K562 (cell line): ENCODE measurements around the gene MSANTD1.

Experiments
- ATF7 ChIP-seq: fragments of 450-650 bp; IDR thresholded peaks from 2 replicates; pipeline ENCODE4 v1.7.1; 2014; ENCODE audit warnings: mild to moderate bottlenecking, moderate library complexity
- EP300 ChIP-seq: IDR thresholded peaks from 2 replicates; pipeline ENCODE4 v1.6.1; 2012; ENCODE audit warnings: low read length, improper control_type of control experiment
- ILF3 ChIP-seq: fragments of 450-650 bp; IDR thresholded peaks from 2 replicates; pipeline ENCODE4 v1.6.1; 2018; ENCODE audit warnings: antibody characterized with exemption, mild to moderate bottlenecking, moderate library complexity, borderline replicate concordance
- PCBP2 ChIP-seq: fragments of 200-400 bp; formaldehyde crosslinking; IDR thresholded peaks from 2 replicates; pipeline ENCODE4 v1.6.1; 2018; ENCODE audit warnings: low read length, low read depth, mild to moderate bottlenecking, moderate library complexity; ENCODE audit not compliant: poor library complexity, severe bottlenecking
- RBFOX2 ChIP-seq: fragments of 200-400 bp; formaldehyde crosslinking; IDR thresholded peaks from 2 replicates; pipeline ENCODE4 v1.6.1; 2017; ENCODE audit warnings: low read depth, mild to moderate bottlenecking, low read length, moderate library complexity
- SP1 ChIP-seq: sonication (generic); formaldehyde crosslinking; IDR thresholded peaks from 2 replicates; pipeline ENCODE4 v1.8.1; 2022; ENCODE audit warnings: mild to moderate bottlenecking, missing genetic modification reagents
- SRF ChIP-seq, 2 experiments: fragments of 250-450, 450-650 bp in 1 of 2; sonication (Bioruptor Pico) in 1 of 2; sonication (generic) in 1 of 2; formaldehyde crosslinking; IDR thresholded peaks; 2 replicates each; pipeline versions ENCODE4 v1.5.0 to v1.5.1; 2020 to 2022; ENCODE audit warnings: mild to moderate bottlenecking in 1 of 2, missing genetic modification reagents in 1 of 2
- TF ChIP-seq, protein P1 (sequence below), 2 experiments: fragments of 250-450 bp in 1 of 2; fragments of 450-650 bp in 1 of 2; sonication (Bioruptor Pico) in 1 of 2; IDR thresholded peaks; 2 replicates each; pipeline versions ENCODE4 v1.6.1 to v1.8.0; 2016 to 2021; ENCODE audit warnings: mild to moderate bottlenecking in 2 of 2, moderate library complexity in 2 of 2, missing compliant biosample characterization in 1 of 2, missing genetic modification characterization in 1 of 2
- TF ChIP-seq, protein P2 (sequence below): sonication (generic); formaldehyde crosslinking; IDR thresholded peaks from 2 replicates; pipeline ENCODE4 v1.9.0; 2022; ENCODE audit warnings: mild to moderate bottlenecking, missing genetic modification reagents
- TF ChIP-seq, protein P3 (sequence below), 3 experiments: IDR thresholded peaks in 2 of 3; conservative IDR thresholded peaks in 1 of 3; 2 replicates each; pipeline ENCODE4 v1.5.1; 2011 to 2012; ENCODE audit warnings: low read length in 3 of 3, mild to moderate bottlenecking in 3 of 3, control low read depth in 2 of 3, improper control_type of control experiment in 1 of 3, inconsistent platforms in 1 of 3, low read depth in 1 of 3, mixed read lengths in 1 of 3, moderate library complexity in 1 of 3; ENCODE audit not compliant: insufficient read depth in 2 of 3
- TF ChIP-seq, protein P4 (sequence below): fragments of 450-650 bp; IDR thresholded peaks from 2 replicates; pipeline ENCODE4 v1.7.1; 2018; ENCODE audit warnings: mild to moderate bottlenecking, low read depth; ENCODE audit not compliant: partially characterized antibody

DNA sequence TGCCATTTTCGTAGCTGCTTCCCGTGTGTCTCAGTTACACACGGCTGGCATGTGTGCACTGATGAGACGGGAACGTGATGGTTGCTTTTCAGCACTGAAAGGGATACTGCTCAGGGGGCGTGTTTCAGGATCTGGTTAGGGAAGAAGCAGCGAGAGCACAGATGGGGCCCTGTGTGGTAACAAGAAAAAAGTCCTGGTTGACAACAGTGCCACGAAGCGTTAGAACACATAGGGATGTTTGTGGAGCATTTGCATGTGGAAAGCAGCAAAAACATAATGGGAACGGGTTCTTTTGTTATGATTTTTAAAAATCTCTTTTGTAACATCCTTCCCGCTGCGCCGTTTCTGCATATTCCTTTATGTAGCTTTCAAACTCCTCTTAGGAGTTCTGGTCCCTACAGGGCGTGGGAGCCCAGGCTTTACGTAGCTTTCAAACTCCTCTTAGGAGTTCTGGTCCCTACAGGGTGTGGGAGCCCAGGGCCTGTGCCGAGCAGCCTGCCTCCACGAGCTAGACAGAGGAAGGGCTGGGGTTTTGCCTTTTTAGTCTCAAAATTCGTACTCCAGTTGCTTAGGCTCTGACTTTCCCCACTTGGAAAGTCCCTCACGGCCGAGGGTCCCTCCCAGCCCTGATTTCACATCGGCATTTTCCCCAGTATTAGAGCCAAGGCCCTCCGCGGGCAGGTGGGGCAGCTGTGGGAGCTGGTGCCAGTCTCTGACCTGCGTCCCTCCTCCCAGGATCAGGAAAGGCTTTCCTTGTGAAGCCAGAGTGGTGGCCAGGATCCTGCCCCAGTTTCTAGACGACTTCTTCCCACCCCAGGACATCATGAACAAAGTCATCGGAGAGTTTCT is 11.0 kb upstream of the MSANTD1 start:
- TF ChIP-seq, protein P1, sequence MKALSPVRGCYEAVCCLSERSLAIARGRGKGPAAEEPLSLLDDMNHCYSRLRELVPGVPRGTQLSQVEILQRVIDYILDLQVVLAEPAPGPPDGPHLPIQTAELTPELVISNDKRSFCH (CRISPR knock-in tag; IDR thresholded peaks at IDR 0.05): no peak
- TF ChIP-seq, protein P1 (tag; IDR thresholded peaks at IDR 0.05): no peak
- TF ChIP-seq, protein P2, sequence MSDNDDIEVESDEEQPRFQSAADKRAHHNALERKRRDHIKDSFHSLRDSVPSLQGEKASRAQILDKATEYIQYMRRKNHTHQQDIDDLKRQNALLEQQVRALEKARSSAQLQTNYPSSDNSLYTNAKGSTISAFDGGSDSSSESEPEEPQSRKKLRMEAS (CRISPR knock-in tag): no peak
- no peak for TF ChIP-seq ATF7
- TF ChIP-seq, protein P3, sequence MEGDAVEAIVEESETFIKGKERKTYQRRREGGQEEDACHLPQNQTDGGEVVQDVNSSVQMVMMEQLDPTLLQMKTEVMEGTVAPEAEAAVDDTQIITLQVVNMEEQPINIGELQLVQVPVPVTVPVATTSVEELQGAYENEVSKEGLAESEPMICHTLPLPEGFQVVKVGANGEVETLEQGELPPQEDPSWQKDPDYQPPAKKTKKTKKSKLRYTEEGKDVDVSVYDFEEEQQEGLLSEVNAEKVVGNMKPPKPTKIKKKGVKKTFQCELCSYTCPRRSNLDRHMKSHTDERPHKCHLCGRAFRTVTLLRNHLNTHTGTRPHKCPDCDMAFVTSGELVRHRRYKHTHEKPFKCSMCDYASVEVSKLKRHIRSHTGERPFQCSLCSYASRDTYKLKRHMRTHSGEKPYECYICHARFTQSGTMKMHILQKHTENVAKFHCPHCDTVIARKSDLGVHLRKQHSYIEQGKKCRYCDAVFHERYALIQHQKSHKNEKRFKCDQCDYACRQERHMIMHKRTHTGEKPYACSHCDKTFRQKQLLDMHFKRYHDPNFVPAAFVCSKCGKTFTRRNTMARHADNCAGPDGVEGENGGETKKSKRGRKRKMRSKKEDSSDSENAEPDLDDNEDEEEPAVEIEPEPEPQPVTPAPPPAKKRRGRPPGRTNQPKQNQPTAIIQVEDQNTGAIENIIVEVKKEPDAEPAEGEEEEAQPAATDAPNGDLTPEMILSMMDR (IDR thresholded peaks at IDR 0.05 in 2 of 3, conservative IDR thresholded peaks at IDR 0.05 in 1 of 3; ENCODE audit: insufficient read depth in 2 of 3, low read depth in 1 of 3, low read length in 3 of 3): no peak
- no peak for TF ChIP-seq RBFOX2
- TF ChIP-seq EP300: no peak
- TF ChIP-seq SRF (CRISPR knock-in tag; IDR thresholded peaks at IDR 0.05): no peak
- TF ChIP-seq SP1 (CRISPR knock-in tag): no peak
- TF ChIP-seq, protein P4, sequence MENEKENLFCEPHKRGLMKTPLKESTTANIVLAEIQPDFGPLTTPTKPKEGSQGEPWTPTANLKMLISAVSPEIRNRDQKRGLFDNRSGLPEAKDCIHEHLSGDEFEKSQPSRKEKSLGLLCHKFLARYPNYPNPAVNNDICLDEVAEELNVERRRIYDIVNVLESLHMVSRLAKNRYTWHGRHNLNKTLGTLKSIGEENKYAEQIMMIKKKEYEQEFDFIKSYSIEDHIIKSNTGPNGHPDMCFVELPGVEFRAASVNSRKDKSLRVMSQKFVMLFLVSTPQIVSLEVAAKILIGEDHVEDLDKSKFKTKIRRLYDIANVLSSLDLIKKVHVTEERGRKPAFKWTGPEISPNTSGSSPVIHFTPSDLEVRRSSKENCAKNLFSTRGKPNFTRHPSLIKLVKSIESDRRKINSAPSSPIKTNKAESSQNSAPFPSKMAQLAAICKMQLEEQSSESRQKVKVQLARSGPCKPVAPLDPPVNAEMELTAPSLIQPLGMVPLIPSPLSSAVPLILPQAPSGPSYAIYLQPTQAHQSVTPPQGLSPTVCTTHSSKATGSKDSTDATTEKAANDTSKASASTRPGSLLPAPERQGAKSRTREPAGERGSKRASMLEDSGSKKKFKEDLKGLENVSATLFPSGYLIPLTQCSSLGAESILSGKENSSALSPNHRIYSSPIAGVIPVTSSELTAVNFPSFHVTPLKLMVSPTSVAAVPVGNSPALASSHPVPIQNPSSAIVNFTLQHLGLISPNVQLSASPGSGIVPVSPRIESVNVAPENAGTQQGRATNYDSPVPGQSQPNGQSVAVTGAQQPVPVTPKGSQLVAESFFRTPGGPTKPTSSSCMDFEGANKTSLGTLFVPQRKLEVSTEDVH: no peak
- TF ChIP-seq PCBP2: no peak
- no peak for TF ChIP-seq ILF3
